GM12874 (cell line): ENCODE measurements around the gene DUSP15.

Source experiments
- TF ChIP-seq, protein P1 (sequence below): IDR thresholded peaks from 2 replicates; pipeline ENCODE4 v1.5.1; 2011; ENCODE audit warnings: low read depth, mild to moderate bottlenecking, control low read depth, low read length, moderate library complexity; ENCODE audit not compliant: insufficient read depth

The DUSP15 gene

DNA sequence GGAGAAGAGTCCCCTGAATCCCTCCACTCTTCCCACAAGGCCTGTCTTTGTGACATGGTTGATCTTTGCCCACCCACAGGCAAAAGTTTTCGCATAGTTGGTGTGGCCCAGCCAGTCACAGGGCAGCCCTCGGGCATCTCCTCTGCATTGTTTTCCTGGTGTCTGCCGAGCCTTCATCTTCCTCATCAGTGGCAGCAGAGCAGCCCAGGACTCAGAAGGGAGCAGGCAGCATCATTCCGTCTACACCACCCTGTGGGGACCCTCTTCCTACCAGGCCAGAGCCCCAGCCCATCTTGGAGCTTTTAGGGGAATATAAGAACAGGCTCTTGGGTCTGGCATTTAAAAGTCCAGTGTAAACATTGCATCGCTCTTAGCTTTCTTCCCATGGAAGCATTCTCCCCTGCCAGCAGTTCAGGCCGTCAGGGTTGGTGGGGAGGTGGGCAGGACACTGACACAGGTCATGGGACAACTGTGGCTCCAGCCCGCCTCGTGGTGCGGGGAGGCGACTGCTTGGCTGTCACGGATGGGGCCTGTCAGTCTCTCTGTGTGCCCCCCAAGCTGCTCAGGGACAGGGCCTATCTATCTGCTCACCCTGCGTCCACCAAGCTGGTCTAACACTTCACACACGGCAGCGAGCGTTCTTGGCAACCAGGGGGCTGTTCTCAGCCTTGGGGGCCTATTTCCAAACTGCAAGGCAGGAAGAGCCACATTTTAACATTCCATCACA is 43.3 kb upstream of the DUSP15 start:
- TF ChIP-seq, protein P1, sequence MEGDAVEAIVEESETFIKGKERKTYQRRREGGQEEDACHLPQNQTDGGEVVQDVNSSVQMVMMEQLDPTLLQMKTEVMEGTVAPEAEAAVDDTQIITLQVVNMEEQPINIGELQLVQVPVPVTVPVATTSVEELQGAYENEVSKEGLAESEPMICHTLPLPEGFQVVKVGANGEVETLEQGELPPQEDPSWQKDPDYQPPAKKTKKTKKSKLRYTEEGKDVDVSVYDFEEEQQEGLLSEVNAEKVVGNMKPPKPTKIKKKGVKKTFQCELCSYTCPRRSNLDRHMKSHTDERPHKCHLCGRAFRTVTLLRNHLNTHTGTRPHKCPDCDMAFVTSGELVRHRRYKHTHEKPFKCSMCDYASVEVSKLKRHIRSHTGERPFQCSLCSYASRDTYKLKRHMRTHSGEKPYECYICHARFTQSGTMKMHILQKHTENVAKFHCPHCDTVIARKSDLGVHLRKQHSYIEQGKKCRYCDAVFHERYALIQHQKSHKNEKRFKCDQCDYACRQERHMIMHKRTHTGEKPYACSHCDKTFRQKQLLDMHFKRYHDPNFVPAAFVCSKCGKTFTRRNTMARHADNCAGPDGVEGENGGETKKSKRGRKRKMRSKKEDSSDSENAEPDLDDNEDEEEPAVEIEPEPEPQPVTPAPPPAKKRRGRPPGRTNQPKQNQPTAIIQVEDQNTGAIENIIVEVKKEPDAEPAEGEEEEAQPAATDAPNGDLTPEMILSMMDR, result no peak

DNA sequence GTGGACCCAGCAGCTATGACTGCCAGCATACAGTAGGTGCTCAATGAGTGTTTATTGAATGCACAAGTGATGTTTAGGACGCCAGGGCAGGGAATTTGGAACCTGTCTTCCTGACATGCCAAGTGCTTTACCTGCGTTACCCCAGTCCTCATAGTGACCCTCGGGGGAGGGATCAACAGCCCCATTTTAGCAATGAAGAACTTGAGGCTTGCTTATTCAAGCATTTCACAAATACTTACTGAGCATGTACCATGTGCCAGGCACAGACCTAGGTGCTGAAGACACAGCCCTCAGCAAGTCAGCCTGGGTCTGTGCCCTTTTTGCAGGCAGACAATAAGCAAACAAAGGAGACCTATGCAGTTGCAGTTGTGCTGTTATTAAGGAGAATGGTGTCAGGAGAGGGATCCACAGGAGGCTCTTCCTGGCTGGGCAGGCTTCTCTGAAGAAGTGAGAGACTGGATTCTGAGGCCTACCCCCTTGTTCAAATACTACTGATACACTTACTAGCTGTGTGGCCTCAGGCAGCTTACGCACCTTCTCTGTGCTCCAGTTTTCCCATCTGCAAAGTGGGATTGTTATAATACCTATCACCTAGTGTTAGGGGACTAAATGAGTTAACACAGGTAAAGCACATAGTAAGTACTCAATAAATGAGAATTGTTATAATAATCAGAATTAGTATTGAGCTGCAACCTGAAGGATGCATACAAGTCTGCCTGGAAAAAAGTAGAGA is 39.9 kb upstream of the DUSP15 start:
- TF ChIP-seq, protein P1, result no peak

DNA sequence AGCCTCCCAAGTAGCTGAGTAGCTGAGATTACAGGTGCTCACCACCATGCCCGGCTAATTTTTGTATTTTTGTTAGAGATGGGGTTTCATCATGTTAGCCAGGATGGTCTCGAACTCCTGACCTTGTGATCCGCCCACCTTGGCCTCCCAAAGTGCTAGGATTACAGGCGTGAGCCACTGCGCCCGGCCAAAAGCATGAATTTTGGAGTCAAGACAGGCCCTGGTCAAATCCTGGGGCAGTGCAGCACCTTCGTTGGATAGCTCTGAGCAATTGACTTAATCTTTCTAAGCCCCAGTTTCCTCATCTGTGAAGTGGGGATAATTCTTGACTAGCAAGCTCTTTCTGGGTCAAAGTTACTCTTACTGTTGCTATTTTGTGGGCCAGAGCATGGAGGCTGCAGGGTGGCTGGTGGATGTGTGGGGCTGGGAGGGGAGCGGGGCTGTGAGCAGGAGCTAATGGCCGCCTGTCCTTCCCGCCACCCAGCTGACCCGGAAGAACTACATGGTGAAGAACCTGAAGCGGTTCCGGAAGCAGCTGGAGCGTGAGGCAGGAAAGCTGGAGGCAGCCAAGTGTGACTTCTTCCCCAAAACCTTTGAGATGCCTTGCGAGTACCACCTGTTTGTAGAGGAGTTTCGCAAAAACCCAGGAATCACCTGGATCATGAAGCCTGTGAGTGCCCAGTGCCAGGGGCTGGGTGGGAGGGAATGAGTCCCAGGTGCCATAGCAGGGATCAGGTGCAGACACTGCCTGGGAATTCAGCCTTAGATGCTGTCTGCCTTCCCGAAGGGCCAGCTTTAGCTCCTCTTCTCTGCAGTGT is 39.1 kb upstream of the DUSP15 start:
- TF ChIP-seq, protein P1, result no peak

DNA sequence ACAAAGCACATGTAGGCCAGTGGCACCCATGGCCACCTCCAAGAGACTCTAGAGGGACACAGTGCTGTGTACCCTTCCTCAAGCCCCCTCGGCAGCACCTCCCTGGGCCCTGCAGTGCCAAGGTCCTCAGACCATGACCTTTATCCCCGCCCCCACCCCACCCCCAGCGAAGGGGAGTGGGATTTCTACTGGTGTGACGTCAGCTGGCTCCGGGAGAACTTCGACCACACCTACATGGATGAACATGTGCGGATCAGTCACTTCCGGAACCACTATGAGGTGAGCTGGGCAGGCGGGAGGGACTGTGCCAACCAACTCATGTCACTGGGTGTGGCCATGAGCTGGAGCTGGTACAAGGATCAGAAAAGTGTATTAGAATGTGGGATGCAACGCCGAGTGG is 38.1 kb upstream of the DUSP15 start:
- TF ChIP-seq, protein P1, result no peak

DNA sequence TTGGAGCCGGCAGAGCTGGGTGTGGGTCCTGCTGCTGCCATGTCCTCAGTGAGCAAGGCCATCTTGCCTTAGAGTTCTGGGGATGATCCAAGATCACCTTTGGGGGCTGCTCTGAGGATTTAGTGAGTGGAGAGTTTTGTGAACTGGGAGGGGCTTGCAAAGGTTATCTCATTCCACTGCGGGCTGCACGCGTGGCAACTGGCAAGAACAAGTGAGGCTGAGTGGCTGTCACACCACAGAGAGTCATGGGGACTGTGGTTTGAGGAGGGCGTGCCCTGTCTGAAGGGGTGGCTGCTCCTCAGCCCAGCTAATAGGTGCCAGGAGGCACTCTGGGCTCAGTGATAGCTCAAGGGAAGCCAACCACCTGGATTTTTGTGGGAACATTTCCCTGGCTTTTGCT is 37.7 kb upstream of the DUSP15 start:
- TF ChIP-seq, protein P1, result no peak

DNA sequence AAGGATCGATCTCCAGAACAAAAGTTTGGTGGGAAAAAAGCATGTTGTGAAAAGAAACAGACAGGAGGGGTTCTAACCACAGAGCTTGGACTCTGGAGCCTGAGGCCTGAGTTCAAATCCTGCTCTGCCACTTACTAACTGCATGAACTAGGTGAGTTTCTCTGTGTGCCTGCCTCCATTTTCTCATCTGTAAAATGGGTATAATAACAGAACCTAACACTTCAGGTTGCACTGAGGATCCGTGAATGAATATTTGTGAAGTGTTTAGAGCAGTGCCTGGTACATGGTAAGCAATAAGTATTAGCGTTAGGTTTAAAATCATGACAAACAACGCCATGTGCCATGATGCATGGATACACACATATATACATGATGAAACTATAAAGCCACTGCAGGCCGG is 36.7 kb upstream of the DUSP15 start:
- TF ChIP-seq, protein P1, result no peak

DNA sequence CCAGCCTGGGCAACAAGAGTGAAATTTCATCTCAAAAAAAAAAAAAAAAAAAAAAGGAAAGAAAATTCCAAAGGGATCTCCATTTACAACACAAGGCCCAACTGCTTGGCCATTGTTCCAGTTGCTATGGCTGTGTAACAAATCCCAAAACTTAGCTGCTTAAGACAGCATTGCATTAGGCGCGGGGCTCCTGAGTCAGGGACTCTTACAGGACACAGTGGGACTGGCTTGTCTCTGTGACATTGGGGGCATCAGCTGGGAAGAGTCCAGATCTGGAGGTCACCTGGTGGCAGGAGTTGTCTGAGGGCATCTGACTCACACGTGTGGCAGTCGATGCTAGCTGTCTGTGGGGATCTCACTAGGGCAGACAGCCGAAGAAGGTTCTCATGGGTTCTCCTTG is 35.7 kb upstream of the DUSP15 start:
- TF ChIP-seq, protein P1, result no peak
